Suprapubic skin (tissue), 4 donors: ENCODE measurements around the gene SAMD15.

Source experiments
- EP300 ChIP-seq: sonication (generic); formaldehyde crosslinking; IDR thresholded peaks from one replicate; pipeline ENCODE4 v1.6.1; 2017; ENCODE audit warnings: antibody characterized with exemption
- POLR2A ChIP-seq, 2 donors: fragments of 450-650 bp; IDR thresholded peaks; one replicate each; pipeline ENCODE4 v1.6.1; 2017; ENCODE audit warnings: antibody characterized with exemption in 2 of 2, mild to moderate bottlenecking in 2 of 2, moderate library complexity in 2 of 2
- POLR2AphosphoS5 ChIP-seq, 3 donors: sonication (generic); formaldehyde crosslinking; IDR thresholded peaks; one replicate each; pipeline ENCODE4 v1.6.1; 2017; ENCODE audit warnings: antibody characterized with exemption in 3 of 3
- TF ChIP-seq, protein P1 (sequence below), 2 donors: fragments of 200-600 bp in 1 of 2; fragments of 450-650 bp in 1 of 2; sonication (generic) in 1 of 2; IDR thresholded peaks; one replicate each; pipeline ENCODE4 v1.5.1; 2016 to 2019; ENCODE audit warnings: antibody characterized with exemption in 2 of 2, mild to moderate bottlenecking in 1 of 2, moderate library complexity in 1 of 2

DNA sequence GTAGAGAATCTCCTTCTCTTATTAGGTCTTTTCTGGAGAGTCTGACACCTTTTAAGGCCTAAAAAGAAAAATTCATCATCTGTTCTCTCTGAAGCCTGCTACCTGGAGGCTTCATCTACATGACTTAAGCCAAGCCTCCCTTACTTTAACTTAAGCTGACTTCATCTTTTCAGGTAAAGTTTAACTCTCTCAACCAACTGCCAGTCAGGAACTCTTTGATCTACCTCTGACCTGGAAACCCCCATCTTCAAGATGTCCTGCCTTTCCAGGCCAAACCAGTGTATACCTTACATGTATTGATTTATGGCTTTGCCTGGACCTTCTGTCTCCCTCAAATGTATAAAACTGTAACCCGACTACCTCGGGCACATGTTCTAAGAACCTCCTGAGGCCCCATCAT, 38.9 kb upstream of the SAMD15 start:
- no peak for TF ChIP-seq POLR2AphosphoS5 (IDR thresholded peaks at IDR 0.05)
- TF ChIP-seq, protein P1, sequence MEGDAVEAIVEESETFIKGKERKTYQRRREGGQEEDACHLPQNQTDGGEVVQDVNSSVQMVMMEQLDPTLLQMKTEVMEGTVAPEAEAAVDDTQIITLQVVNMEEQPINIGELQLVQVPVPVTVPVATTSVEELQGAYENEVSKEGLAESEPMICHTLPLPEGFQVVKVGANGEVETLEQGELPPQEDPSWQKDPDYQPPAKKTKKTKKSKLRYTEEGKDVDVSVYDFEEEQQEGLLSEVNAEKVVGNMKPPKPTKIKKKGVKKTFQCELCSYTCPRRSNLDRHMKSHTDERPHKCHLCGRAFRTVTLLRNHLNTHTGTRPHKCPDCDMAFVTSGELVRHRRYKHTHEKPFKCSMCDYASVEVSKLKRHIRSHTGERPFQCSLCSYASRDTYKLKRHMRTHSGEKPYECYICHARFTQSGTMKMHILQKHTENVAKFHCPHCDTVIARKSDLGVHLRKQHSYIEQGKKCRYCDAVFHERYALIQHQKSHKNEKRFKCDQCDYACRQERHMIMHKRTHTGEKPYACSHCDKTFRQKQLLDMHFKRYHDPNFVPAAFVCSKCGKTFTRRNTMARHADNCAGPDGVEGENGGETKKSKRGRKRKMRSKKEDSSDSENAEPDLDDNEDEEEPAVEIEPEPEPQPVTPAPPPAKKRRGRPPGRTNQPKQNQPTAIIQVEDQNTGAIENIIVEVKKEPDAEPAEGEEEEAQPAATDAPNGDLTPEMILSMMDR (IDR thresholded peaks at IDR 0.05): no peak
- no peak for TF ChIP-seq POLR2A (IDR thresholded peaks at IDR 0.05)
- TF ChIP-seq EP300: no peak
